HAP-1 (cell line): ENCODE results near the gene HES2.
A peak's percentile ranks its signal among the peaks of the same experiment; 100 is the strongest.
"Not testable (repeated sequence)": the region's sequence is repeated elsewhere in the genome, so short reads cannot be mapped to it uniquely, and the experiment has no call there.

Experiments
- DNase-seq, 2 experiments: peaks; one replicate each; pipeline ENCODE4 v3.0.0-alpha.2; 2016 to 2020; ENCODE audit warnings: low spot score in 2 of 2
- H3K27me3 ChIP-seq: fragments of 250-450 bp; sonication (Bioruptor Pico); 2 replicates; pipeline ENCODE4 v1.5.1; 2020; ENCODE audit warnings: low read depth, mild to moderate bottlenecking, moderate library complexity
- H3K36me3 ChIP-seq: fragments of 250-450 bp; sonication (Bioruptor Pico); replicated peaks from 2 replicates; pipeline ENCODE4 v1.5.1; 2020; ENCODE audit warnings: mild to moderate bottlenecking
- H3K4me1 ChIP-seq: fragments of 250-450 bp; sonication (Bioruptor Pico); 2 replicates; pipeline ENCODE4 v1.5.1; 2020; ENCODE audit warnings: mild to moderate bottlenecking
- H3K4me3 ChIP-seq: fragments of 250-450 bp; sonication (Bioruptor Pico); 2 replicates; pipeline ENCODE4 v1.5.1; 2020; ENCODE audit warnings: mild to moderate bottlenecking, moderate library complexity
- H3K9me3 ChIP-seq: fragments of 250-450 bp; sonication (Bioruptor Pico); 2 replicates; pipeline ENCODE4 v1.5.1; 2020; ENCODE audit warnings: mild to moderate bottlenecking, moderate library complexity
- in situ Hi-C: fragments of 300-500 bp; cut with MboI; formaldehyde crosslinking; loops from 3 replicates; pipeline ENCODE4 v1.14.3; 2020; ENCODE audit warnings: low sequenced_read_pairs, inconsistent platforms, mixed read lengths

Gene HES2

GRCh38 chr1:6447818-6448748 is 28.4 kb upstream of the HES2 start:
- no peaks in the 10 kb centered on the region for H3K9me3 ChIP-seq
- no peak for DNase-seq
- no peaks in the 10 kb centered on the region for H3K36me3 ChIP-seq
- no peaks in the 10 kb centered on the region for H3K4me1 ChIP-seq
- in situ Hi-C loops: no loop called here
- H3K4me3 ChIP-seq: no peak overlapping the region
- H3K27me3 ChIP-seq: peaks cover 58% of the 10 kb centered on the region

DNA sequence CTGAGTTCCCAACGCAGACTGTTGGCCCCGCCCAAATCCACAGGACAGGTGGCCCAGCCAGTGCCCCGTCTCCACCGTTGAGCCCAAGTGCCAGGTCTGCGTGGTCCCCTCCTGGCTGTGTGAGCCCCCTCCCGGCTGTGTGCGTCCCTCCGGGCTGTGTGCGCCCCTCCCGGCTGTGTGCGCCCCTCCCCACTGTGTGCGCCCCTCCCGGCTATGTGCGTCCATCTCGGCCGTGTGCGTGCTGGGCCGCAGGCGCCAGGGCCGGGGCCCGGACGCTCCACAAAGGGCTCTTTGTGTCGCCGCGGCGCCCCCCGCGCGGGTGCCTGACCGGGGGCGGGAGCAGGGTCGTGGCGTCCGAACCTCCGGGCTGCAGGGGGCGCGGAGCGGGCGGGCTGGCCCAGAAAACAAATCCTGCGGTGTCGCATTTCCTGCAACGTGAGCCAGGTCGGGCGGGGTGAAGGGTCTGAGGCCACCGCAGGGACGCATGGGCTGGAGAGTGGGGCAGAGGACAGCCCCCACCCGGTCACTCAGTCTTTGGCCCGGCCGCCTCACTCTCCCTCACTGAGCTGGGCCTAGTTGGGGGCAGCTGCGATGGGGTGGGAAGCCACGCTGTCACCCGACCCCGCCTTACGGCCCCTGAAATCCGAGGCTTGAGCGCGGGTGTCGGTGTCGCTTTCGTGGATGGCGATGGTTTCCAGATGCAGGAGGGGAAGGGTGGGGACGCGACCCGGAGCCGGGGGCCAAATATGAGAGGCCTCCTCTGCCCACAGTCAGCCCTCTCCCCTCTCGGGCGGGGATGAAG is 27.5 kb upstream of the HES2 start:
- peaks cover 51% of the 10 kb centered on the region for H3K27me3 ChIP-seq

GRCh38 chr1:6446665-6447015 is 26.9 kb upstream of the HES2 start:
- Histone ChIP-seq H3K4me1 (no peaks in the 10 kb centered on the region), H3K9me3 (no peaks in the 10 kb centered on the region), H3K4me3 (no peak overlapping the region), H3K27me3 (peaks cover 49% of the 10 kb centered on the region), H3K36me3 (no peaks in the 10 kb centered on the region)
- DNase-seq: no peak
- in situ Hi-C loops: no loop called here

More for the DNA sequence above, 27.5 kb upstream of the HES2 start:
- Histone ChIP-seq H3K4me1 (no peaks in the 10 kb centered on the region), H3K9me3 (no peaks in the 10 kb centered on the region), H3K36me3 (no peaks in the 10 kb centered on the region), H3K4me3 (no peak overlapping the region)
- in situ Hi-C loops: no loop called here
- DNase-seq: no peak

DNA sequence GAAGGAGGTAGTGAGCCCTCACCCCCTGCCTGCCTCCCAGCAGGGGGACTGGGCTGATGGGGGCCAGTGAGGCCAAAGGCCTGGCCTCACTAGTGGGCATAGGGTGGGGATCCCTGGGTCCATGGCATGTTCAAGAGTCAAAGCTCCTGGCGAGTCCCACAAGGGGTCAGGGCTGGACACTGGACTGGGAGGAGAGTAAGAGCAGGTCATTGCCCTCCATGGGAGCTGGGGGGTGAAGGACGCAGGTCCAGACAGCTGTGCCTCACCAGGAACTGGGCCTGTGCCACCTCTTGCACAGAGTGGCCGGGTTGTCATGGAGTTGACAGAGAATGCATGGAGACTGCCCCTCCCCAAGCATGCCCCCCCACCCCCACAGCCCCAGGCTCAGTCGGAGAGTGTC is 26.2 kb upstream of the HES2 start:
- H3K9me3 ChIP-seq, in situ Hi-C loops, H3K4me1 ChIP-seq, H3K36me3 ChIP-seq, DNase-seq, H3K4me3 ChIP-seq: not testable (repeated sequence)
- H3K27me3 ChIP-seq: peaks cover 42% of the 10 kb centered on the region

GRCh38 chr1:6445062-6445763 is 25.5 kb upstream of the HES2 start:
- DNase-seq: peak in 1 of 2 experiments; percentile 71

DNA sequence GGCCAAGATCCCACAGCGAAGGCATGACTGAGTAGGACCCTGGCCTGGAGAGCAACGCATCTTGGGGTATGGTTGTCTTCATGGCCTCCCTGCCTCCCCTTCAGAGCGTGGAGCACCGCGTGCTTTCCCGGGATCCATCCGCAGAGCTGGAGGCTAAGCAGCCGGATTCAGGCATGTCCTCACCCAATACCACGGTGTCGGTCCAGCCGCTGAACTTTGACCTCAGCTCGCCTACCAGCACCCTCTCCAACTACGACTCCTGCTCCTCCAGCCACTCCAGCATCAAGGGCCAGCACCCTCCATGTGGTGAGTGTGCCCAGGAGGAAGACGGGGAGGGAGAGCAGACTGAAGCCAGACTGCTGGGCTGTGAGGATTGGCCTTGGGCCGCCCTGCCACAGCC is 24.7 kb upstream of the HES2 start:
- Histone ChIP-seq H3K9me3 (no peaks in the 10 kb centered on the region), H3K36me3 (no peaks in the 10 kb centered on the region), H3K4me3 (no peak overlapping the region), H3K27me3 (peaks cover 28% of the 10 kb centered on the region), H3K4me1 (no peaks in the 10 kb centered on the region)
- in situ Hi-C loops: no loop called here
- no peak for DNase-seq

More at GRCh38 chr1:6445062-6445763, 25.5 kb upstream of the HES2 start:
- no peak overlapping the region for H3K4me3 ChIP-seq
- in situ Hi-C loops: no loop called here
- no peaks in the 10 kb centered on the region for H3K4me1 ChIP-seq
- H3K36me3 ChIP-seq: no peaks in the 10 kb centered on the region
- H3K27me3 ChIP-seq: peaks cover 36% of the 10 kb centered on the region
- H3K9me3 ChIP-seq: no peaks in the 10 kb centered on the region

DNA sequence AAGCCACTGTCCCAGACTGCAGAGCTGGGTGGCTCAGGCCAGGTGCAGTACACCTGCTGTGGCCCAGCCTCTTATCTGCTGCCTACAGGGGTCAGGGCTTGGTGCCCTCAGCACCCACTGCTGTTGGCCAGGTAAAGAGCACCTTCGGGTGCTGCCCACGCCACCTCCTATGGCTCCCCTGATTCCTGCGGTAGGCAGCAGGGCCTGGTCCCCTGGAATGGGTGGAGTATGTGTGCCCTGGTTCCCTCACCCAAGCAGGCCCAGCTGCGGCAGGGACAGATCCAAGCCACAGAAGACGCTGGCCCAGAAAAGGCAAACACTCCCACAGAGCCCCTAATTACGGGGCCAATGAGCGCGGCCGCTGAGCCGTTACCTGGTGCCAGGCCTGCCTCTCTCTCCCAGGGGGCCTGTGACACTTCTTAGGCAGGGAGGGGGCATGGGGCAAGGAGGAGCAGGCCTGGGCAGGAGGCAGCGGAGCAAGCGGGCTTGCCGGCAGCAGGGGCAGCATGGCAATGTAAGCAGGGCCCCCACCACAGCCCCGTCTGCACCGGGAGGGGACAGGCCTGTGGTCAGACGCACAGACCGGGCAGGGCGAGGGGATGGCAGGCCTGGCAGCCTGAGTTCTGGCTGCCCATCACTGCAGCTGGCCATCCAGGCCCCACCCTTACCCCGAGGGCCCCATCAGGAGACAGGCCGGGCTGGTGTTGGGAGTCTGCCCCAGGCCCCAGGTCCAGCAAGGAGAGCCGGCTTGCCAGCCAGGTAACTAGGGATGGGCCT is 23.8 kb upstream of the HES2 start:
- no peaks in the 10 kb centered on the region for H3K36me3 ChIP-seq
- in situ Hi-C loops: no loop called here
- DNase-seq: no peak
- no peak overlapping the region for H3K4me3 ChIP-seq
- H3K9me3 ChIP-seq: no peaks in the 10 kb centered on the region
- no peaks in the 10 kb centered on the region for H3K4me1 ChIP-seq
- H3K27me3 ChIP-seq: peaks cover 23% of the 10 kb centered on the region

- in situ Hi-C loops: no loop called here
- H3K4me1 ChIP-seq: no peaks in the 10 kb centered on the region
- H3K4me3 ChIP-seq: no peak overlapping the region
- DNase-seq: no peak
- no peaks in the 10 kb centered on the region for H3K36me3 ChIP-seq
- H3K27me3 ChIP-seq: peaks cover 3% of the 10 kb centered on the region
- no peaks in the 10 kb centered on the region for H3K9me3 ChIP-seq
These were observed 21.9 kb upstream of the HES2 start for GRCh38 chr1:6441586-6441985.

GRCh38 chr1:6440198-6441126 is 20.7 kb upstream of the HES2 start:
- no peaks in the 10 kb centered on the region for H3K9me3 ChIP-seq
- H3K4me3 ChIP-seq: peak overlapping the region; percentile 23
- H3K4me1 ChIP-seq: no peaks in the 10 kb centered on the region
- DNase-seq: peak; percentile 51 to 91
- no peaks in the 10 kb centered on the region for H3K27me3 ChIP-seq
- in situ Hi-C loops: no loop called here
- H3K36me3 ChIP-seq: no peaks in the 10 kb centered on the region

GRCh38 chr1:6438047-6438525 is 18.4 kb upstream of the HES2 start:
- peak; percentile 52 to 87 for DNase-seq
- no peak overlapping the region for H3K4me3 ChIP-seq
- no peaks in the 10 kb centered on the region for H3K9me3 ChIP-seq
- no peaks in the 10 kb centered on the region for H3K4me1 ChIP-seq
- no peaks in the 10 kb centered on the region for H3K27me3 ChIP-seq
- no peaks in the 10 kb centered on the region for H3K36me3 ChIP-seq
- in situ Hi-C loops: no loop called here

DNA sequence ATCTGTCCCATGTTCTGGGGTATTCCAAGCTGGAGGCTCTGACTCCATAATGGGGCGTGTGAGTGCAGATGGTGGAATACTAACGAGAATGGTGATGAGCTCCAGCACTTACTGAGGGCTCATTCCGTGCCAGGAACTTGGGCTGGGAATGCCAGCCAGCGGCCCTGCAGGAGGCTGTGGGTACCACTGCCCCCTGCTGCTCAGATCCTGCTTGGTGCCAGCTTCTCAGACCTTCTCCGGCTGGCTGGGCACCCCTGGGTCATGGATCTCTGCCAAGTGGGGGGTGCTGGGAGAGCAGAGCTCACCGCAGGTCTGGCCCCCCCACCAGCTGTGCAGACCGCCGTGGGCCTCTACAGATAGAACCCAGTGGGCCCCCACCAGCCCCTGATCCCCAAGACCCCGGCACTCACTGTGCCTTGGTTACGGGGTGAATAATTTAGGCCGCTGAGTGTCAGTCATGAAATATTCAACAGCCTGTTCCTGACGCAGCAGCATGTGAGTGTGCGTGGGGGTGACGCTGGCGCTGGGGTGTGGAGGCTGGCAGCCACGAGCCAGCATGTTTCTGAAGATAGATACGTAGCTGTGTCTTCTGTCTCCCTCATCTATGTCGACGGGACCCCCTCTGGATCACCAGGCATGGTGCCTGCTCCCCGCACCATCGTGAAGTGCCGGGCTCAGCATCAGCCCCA is 17.4 kb upstream of the HES2 start:
- H3K9me3 ChIP-seq, DNase-seq, H3K36me3 ChIP-seq, H3K4me1 ChIP-seq, H3K4me3 ChIP-seq, H3K27me3 ChIP-seq, in situ Hi-C loops: not testable (repeated sequence)

GRCh38 chr1:6436277-6436676 is 16.6 kb upstream of the HES2 start:
- H3K4me1 ChIP-seq, DNase-seq, H3K4me3 ChIP-seq, H3K9me3 ChIP-seq, H3K27me3 ChIP-seq, in situ Hi-C loops, H3K36me3 ChIP-seq: not testable (repeated sequence)
